ENCODE data around the gene CLDN9.
"Not testable (repeated sequence)": the region's sequence is repeated elsewhere in the genome, so short reads cannot be mapped to it uniquely, and the experiment has no call there.

- TF ChIP-seq TSC22D4 (tag; IDR thresholded peaks at IDR 0.05); POLR3A (IDR thresholded peaks at IDR 0.05; ENCODE audit: borderline replicate concordance, extremely low read depth, insufficient read depth, insufficient read length); ESRRA (IDR thresholded peaks at IDR 0.05; ENCODE audit: borderline replicate concordance, low read depth); ZNF165 (CRISPR knock-in tag; IDR thresholded peaks at IDR 0.05; ENCODE audit: borderline replicate concordance); ETS2 (tag; IDR thresholded peaks at IDR 0.05; ENCODE audit: borderline replicate concordance, poor library complexity, severe bottlenecking); POLR2AphosphoS5 (IDR thresholded peaks at IDR 0.05; ENCODE audit: control insufficient read depth, insufficient read depth, low read depth, low read length); EZH2 (IDR thresholded peaks at IDR 0.05; ENCODE audit: borderline replicate concordance, low read depth, low read length): not testable (repeated sequence)
These were observed 40.0 kb downstream of the CLDN9 start for GRCh38 chr16:3052571-3053329.
